HL-60 (cell line): Measurements from ENCODE around the gene ITFG1.
"Not testable (repeated sequence)": the region's sequence is repeated elsewhere in the genome, so short reads cannot be mapped to it uniquely, and the experiment has no call there.

Experiments used
- DNase-seq, 2 experiments: peaks; one replicate each; pipeline ENCODE4 v3.0.0-alpha.2; 2010 to 2020; ENCODE audit warnings: low read depth in 1 of 2, low spot score in 1 of 2
- H3K27ac ChIP-seq: fragments of 250-450 bp; sonication (Bioruptor Pico); replicated peaks from 2 replicates; pipeline ENCODE4 v1.5.1; 2020; ENCODE audit warnings: mild to moderate bottlenecking, moderate library complexity
- H3K27me3 ChIP-seq: fragments of 250-450 bp; sonication (Bioruptor Pico); 2 replicates; pipeline ENCODE4 v1.5.1; 2021; ENCODE audit warnings: mild to moderate bottlenecking, moderate library complexity; ENCODE audit not compliant: insufficient read depth, poor library complexity, severe bottlenecking
- H3K4me3 ChIP-seq: replicated peaks from 2 replicates; pipeline ENCODE4 v1.5.1; 2011; ENCODE audit warnings: mild to moderate bottlenecking, control low read depth, low read length; ENCODE audit not compliant: insufficient read depth
- CTCF ChIP-seq: IDR thresholded peaks from one replicate; pipeline ENCODE4 v1.5.1; 2011; ENCODE audit warnings: low read length, control low read depth, inconsistent platforms; ENCODE audit not compliant: insufficient read depth
- GABPA ChIP-seq: IDR thresholded peaks from 2 replicates; pipeline ENCODE4 v1.6.1; 2012; ENCODE audit warnings: low read depth
- POLR2AphosphoS5 ChIP-seq: IDR thresholded peaks from 2 replicates; pipeline ENCODE4 v1.6.1; 2012; ENCODE audit warnings: low read depth
- REST ChIP-seq: IDR thresholded peaks from 2 replicates; pipeline ENCODE4 v1.6.1; 2012; ENCODE audit warnings: low read depth; ENCODE audit not compliant: insufficient replicate concordance
- SPI1 ChIP-seq: IDR thresholded peaks from 2 replicates; pipeline ENCODE4 v1.6.1; 2012; ENCODE audit warnings: low read depth, mild to moderate bottlenecking, borderline replicate concordance

Gene ITFG1

GRCh38 chr16:47211218-47211617, 249.6 kb downstream of the ITFG1 start:
- H3K27me3 ChIP-seq: no peaks in the 10 kb centered on the region
- TF ChIP-seq CTCF: no peak
- TF ChIP-seq POLR2AphosphoS5: no peak
- TF ChIP-seq GABPA: no peak
- TF ChIP-seq REST: no peak
- TF ChIP-seq SPI1: no peak
- H3K27ac ChIP-seq: no peak overlapping the region
- no peak for DNase-seq
- H3K4me3 ChIP-seq: no peak overlapping the region

DNA sequence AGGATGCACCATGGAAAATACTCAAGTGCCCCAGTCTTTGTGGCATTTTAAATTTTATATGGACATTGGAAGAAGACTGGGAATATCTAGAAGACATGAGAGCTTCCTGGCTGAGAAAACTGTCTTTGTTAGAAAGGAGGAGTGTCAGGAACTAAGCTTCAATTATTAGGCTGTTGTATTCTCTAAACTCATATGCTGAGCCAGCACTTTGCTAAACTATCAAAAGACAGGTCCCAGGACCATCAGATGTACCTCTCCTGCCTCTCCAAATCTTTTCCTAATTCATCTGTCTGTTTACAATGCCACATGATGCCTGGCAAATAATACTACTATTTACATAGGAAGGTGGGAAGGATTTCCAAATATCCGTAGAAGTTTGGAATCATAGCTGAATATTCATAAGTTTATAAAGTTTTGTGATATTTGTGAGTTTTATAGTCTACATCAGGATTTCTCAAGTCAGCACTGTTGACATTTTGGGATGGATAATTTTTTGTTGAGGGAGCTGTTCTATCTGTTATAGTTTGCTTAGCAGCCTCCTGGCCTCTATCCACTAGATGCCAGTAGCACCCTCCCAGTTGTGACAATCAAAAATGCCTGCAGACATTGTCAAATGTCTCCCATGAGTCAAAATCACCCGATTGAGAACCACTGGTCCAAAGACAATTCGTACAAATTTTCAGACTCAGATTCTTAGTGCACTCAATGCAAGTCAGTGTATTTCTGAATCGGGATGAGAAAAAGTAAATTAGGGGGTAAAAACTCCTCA, 255.9 kb downstream of the ITFG1 start:
- H3K27ac ChIP-seq: no peak overlapping the region
- H3K27me3 ChIP-seq: no peaks in the 10 kb centered on the region
- no peak for DNase-seq
- TF ChIP-seq CTCF (no peak), GABPA (no peak)
- H3K4me3 ChIP-seq: no peak overlapping the region

DNA sequence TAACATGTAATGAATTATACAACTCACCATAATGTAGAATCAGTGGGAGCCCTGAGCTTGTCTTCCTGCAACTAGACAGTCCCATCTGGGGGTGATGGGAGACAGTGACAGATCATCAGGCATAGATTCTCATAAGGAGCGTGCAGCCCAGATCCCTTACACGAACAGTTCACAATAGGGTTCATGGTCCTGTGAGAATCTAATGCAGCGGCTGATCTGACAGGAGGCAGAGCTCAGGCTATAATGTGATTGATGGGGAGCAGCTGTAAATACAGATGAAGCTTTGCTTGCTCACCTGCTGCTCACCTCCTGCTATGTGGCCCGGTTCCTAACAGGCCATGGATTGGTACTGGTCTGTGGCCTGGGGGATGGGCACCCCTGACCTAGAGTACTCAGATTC, 257.4 kb downstream of the ITFG1 start:
- H3K4me3 ChIP-seq, H3K27ac ChIP-seq, H3K27me3 ChIP-seq, DNase-seq: not testable (repeated sequence)

- no peak overlapping the region for H3K4me3 ChIP-seq
- DNase-seq: no peak
- H3K27me3 ChIP-seq: no peaks in the 10 kb centered on the region
- no peak overlapping the region for H3K27ac ChIP-seq
- TF ChIP-seq SPI1 (no peak), GABPA (no peak), REST (no peak), POLR2AphosphoS5 (no peak), CTCF (no peak)
Measured at GRCh38 chr16:47198180-47198575, 262.7 kb downstream of the ITFG1 start.
